Peyer's patch (tissue), 4 donors: ENCODE results near the gene DLGAP1. TPM values are rescaled to one million over a fixed set of nuclear protein-coding genes. Genes with fewer than 3 reads are reported as not detected.

Source experiments
- DNase-seq, 3 donors: peaks; one replicate each; pipeline ENCODE4 v3.0.0-alpha.2; 2017 to 2019
- H3K27ac ChIP-seq, 4 donors: fragments of 200-600 bp; sonication (generic); one replicate each; pipeline ENCODE4 v1.5.1; 2016 to 2019
- H3K27me3 ChIP-seq, 2 donors: fragments of 200-600 bp; sonication (generic); one replicate each; pipeline ENCODE4 v1.5.1; 2019
- H3K36me3 ChIP-seq, 3 donors: fragments of 200-600 bp; sonication (generic); one replicate each; pipeline ENCODE4 v1.5.1; 2016 to 2019
- H3K4me1 ChIP-seq, 4 donors: fragments of 200-600 bp; sonication (generic); one replicate each; pipeline ENCODE4 v1.5.1; 2016 to 2019
- H3K4me3 ChIP-seq, 4 donors: fragments of 200-600 bp; sonication (generic); 1 replicate in 3 of 4; 2 replicates in 1 of 4; pipeline ENCODE4 v1.5.1; 2016 to 2019; ENCODE audit warnings: mild to moderate bottlenecking in 1 of 4
- H3K9me3 ChIP-seq, 4 donors: fragments of 200-600 bp; sonication (generic); one replicate each; pipeline ENCODE4 v1.5.1; 2016 to 2019; ENCODE audit warnings: mild to moderate bottlenecking in 1 of 4
- CTCF ChIP-seq, 6 experiments: fragments of 450-650 bp in 4 of 6; fragments of 200-600 bp in 2 of 6; sonication (generic) in 1 of 6; IDR thresholded peaks; one replicate each; pipeline ENCODE4 v1.5.1; 2017 to 2019; ENCODE audit warnings: antibody characterized with exemption in 6 of 6, mild to moderate bottlenecking in 3 of 6, moderate library complexity in 1 of 6
- POLR2A ChIP-seq, 2 donors: fragments of 450-650 bp; IDR thresholded peaks; one replicate each; pipeline ENCODE4 v1.5.1; 2017; ENCODE audit warnings: antibody characterized with exemption in 2 of 2, mild to moderate bottlenecking in 2 of 2, moderate library complexity in 2 of 2
- total RNA-seq, 4 donors: library from RNA; depleted of rRNA; stranded (reverse); fragments of >200 nt; gene quantifications; one replicate each; pipeline ENCODE4 v1.1.0, GENCODE V29; 2016

DLGAP1 gene
- total RNA-seq, 4 donors from 2014 or later, result 0.53 to 4.1 (median 2.1) TPM

- Histone ChIP-seq H3K36me3 (no peaks in the 10 kb centered on the region), H3K4me3 (peak overlapping the region; percentile 41 to 66 (median 50)), H3K27ac (peak overlapping the region; percentile 95 to 99 (median 96)), H3K27me3 (no peaks in the 10 kb centered on the region), H3K4me1 (peaks cover 12 to 41% (median 29%) of the 10 kb centered on the region in 4 donors), H3K9me3 (no peaks in the 10 kb centered on the region)
- TF ChIP-seq POLR2A (IDR thresholded peaks at IDR 0.05) (no peak), CTCF (IDR thresholded peaks at IDR 0.05) (peak in 1 of 6 experiments; percentile 1)
- peak in 1 of 3 donors; percentile 66 for DNase-seq
These were observed 859.5 kb downstream of the DLGAP1 start for GRCh38 chr18:3595369-3596273.

GRCh38 chr18:3594760-3595368 is 860.2 kb downstream of the DLGAP1 start:
- Histone ChIP-seq H3K4me1 (peaks cover 12 to 41% (median 29%) of the 10 kb centered on the region in 4 donors), H3K36me3 (no peaks in the 10 kb centered on the region), H3K27me3 (no peaks in the 10 kb centered on the region), H3K9me3 (no peaks in the 10 kb centered on the region), H3K27ac (peak overlapping the region; percentile 95 to 99 (median 96)), H3K4me3 (peak overlapping the region; percentile 41 to 66 (median 50))
- TF ChIP-seq CTCF (IDR thresholded peaks at IDR 0.05) (no peak), POLR2A (IDR thresholded peaks at IDR 0.05) (no peak)
- DNase-seq, result no peak

GRCh38 chr18:3593904-3594759 is 861.0 kb downstream of the DLGAP1 start:
- no peaks in the 10 kb centered on the region for H3K9me3 ChIP-seq

GRCh38 chr18:3593381-3593903 is 861.7 kb downstream of the DLGAP1 start:
- Histone ChIP-seq H3K4me1 (peaks cover 12 to 41% (median 29%) of the 10 kb centered on the region in 4 donors), H3K27me3 (no peaks in the 10 kb centered on the region), H3K4me3 (peak overlapping the region in 3 of 4 donors; percentile 10 to 48 (median 41)), H3K36me3 (no peaks in the 10 kb centered on the region), H3K27ac (peak overlapping the region; percentile 95 to 99 (median 96)), H3K9me3 (no peaks in the 10 kb centered on the region)
- TF ChIP-seq CTCF (IDR thresholded peaks at IDR 0.05) (peak in 1 of 6 experiments; percentile 8), POLR2A (IDR thresholded peaks at IDR 0.05) (no peak)
- DNase-seq, result no peak

More at GRCh38 chr18:3593904-3594759, 861.0 kb downstream of the DLGAP1 start:
- Histone ChIP-seq H3K36me3 (no peaks in the 10 kb centered on the region), H3K4me3 (peak overlapping the region; percentile 41 to 66 (median 50)), H3K27me3 (no peaks in the 10 kb centered on the region), H3K27ac (peak overlapping the region; percentile 95 to 99 (median 96)), H3K4me1 (peaks cover 12 to 41% (median 29%) of the 10 kb centered on the region in 4 donors)
- peak; percentile 87 to 95 (median 93) for TF ChIP-seq CTCF (IDR thresholded peaks at IDR 0.05)
- TF ChIP-seq POLR2A (IDR thresholded peaks at IDR 0.05), result peak; percentile 10 to 51
- peak; percentile 81 to 97 (median 92) for DNase-seq

- DNase-seq, result no peak
- Histone ChIP-seq H3K27me3 (no peaks in the 10 kb centered on the region), H3K4me1 (peaks cover 12 to 41% (median 28%) of the 10 kb centered on the region in 4 donors), H3K36me3 (no peaks in the 10 kb centered on the region), H3K4me3 (no peak overlapping the region), H3K9me3 (no peaks in the 10 kb centered on the region), H3K27ac (peak overlapping the region; percentile 95 to 99 (median 96))
- no peak for TF ChIP-seq POLR2A (IDR thresholded peaks at IDR 0.05)
- TF ChIP-seq CTCF (IDR thresholded peaks at IDR 0.05), result no peak
These were observed 862.2 kb downstream of the DLGAP1 start for GRCh38 chr18:3592864-3593263.
